Measurements from ENCODE around the gene OLIG2.

OLIG2 gene

DNA sequence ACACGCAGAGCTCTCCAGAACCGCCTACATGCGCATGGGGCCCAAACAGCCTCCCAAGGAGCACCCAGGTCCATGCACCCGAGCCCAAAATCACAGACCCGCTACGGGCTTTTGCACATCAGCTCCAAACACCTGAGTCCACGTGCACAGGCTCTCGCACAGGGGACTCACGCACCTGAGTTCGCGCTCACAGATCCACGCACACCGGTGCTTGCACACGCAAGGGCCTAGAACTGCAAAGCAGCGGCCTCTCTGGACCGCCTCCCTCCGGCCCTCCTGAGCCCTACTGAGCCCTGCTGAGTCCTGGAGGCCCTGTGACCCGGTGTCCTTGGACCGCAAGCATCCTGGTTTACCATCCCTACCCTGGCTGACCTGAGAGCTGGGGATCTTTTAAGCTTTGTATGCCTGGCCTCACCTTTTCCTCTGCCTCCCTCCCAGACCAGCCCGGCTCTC is 8.3 kb downstream of the OLIG2 start:
- TF ChIP-seq, protein P1, sequence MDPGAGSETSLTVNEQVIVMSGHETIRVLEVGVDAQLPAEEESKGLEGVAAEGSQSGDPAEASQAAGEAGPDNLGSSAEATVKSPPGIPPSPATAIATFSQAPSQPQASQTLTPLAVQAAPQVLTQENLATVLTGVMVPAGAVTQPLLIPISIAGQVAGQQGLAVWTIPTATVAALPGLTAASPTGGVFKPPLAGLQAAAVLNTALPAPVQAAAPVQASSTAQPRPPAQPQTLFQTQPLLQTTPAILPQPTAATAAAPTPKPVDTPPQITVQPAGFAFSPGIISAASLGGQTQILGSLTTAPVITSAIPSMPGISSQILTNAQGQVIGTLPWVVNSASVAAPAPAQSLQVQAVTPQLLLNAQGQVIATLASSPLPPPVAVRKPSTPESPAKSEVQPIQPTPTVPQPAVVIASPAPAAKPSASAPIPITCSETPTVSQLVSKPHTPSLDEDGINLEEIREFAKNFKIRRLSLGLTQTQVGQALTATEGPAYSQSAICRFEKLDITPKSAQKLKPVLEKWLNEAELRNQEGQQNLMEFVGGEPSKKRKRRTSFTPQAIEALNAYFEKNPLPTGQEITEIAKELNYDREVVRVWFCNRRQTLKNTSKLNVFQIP (CRISPR knock-in tag; IDR thresholded peaks at IDR 0.05; ENCODE audit: borderline replicate concordance, low read depth), result no peak
- TF ChIP-seq, protein P2, sequence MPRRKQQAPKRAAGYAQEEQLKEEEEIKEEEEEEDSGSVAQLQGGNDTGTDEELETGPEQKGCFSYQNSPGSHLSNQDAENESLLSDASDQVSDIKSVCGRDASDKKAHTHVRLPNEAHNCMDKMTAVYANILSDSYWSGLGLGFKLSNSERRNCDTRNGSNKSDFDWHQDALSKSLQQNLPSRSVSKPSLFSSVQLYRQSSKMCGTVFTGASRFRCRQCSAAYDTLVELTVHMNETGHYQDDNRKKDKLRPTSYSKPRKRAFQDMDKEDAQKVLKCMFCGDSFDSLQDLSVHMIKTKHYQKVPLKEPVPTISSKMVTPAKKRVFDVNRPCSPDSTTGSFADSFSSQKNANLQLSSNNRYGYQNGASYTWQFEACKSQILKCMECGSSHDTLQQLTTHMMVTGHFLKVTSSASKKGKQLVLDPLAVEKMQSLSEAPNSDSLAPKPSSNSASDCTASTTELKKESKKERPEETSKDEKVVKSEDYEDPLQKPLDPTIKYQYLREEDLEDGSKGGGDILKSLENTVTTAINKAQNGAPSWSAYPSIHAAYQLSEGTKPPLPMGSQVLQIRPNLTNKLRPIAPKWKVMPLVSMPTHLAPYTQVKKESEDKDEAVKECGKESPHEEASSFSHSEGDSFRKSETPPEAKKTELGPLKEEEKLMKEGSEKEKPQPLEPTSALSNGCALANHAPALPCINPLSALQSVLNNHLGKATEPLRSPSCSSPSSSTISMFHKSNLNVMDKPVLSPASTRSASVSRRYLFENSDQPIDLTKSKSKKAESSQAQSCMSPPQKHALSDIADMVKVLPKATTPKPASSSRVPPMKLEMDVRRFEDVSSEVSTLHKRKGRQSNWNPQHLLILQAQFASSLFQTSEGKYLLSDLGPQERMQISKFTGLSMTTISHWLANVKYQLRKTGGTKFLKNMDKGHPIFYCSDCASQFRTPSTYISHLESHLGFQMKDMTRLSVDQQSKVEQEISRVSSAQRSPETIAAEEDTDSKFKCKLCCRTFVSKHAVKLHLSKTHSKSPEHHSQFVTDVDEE (CRISPR knock-in tag; IDR thresholded peaks at IDR 0.05), result no peak
- TF ChIP-seq ZNF8 (CRISPR knock-in tag; IDR thresholded peaks at IDR 0.05) (no peak), RARB (CRISPR knock-in tag; IDR thresholded peaks at IDR 0.05) (no peak), ZFP30 (CRISPR knock-in tag; IDR thresholded peaks at IDR 0.05) (no peak), ISL1 (CRISPR knock-in tag; IDR thresholded peaks at IDR 0.05) (no peak), BACH2 (CRISPR knock-in tag; IDR thresholded peaks at IDR 0.05; ENCODE audit: borderline replicate concordance) (no peak), ZNF565 (CRISPR knock-in tag; conservative IDR thresholded peaks at IDR 0.05; ENCODE audit: low read depth) (no peak), TCF4 (CRISPR knock-in tag; IDR thresholded peaks at IDR 0.05; ENCODE audit: borderline replicate concordance) (no peak), GLIS3 (CRISPR knock-in tag; IDR thresholded peaks at IDR 0.05) (no peak), ZFP3 (CRISPR knock-in tag; IDR thresholded peaks at IDR 0.05) (no peak), OSR1 (CRISPR knock-in tag; IDR thresholded peaks at IDR 0.05) (no peak)
- TF ChIP-seq, protein P3, sequence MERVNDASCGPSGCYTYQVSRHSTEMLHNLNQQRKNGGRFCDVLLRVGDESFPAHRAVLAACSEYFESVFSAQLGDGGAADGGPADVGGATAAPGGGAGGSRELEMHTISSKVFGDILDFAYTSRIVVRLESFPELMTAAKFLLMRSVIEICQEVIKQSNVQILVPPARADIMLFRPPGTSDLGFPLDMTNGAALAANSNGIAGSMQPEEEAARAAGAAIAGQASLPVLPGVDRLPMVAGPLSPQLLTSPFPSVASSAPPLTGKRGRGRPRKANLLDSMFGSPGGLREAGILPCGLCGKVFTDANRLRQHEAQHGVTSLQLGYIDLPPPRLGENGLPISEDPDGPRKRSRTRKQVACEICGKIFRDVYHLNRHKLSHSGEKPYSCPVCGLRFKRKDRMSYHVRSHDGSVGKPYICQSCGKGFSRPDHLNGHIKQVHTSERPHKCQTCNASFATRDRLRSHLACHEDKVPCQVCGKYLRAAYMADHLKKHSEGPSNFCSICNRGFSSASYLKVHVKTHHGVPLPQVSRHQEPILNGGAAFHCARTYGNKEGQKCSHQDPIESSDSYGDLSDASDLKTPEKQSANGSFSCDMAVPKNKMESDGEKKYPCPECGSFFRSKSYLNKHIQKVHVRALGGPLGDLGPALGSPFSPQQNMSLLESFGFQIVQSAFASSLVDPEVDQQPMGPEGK (CRISPR knock-in tag; IDR thresholded peaks at IDR 0.05; ENCODE audit: borderline replicate concordance), result no peak
- TF ChIP-seq, protein P4, sequence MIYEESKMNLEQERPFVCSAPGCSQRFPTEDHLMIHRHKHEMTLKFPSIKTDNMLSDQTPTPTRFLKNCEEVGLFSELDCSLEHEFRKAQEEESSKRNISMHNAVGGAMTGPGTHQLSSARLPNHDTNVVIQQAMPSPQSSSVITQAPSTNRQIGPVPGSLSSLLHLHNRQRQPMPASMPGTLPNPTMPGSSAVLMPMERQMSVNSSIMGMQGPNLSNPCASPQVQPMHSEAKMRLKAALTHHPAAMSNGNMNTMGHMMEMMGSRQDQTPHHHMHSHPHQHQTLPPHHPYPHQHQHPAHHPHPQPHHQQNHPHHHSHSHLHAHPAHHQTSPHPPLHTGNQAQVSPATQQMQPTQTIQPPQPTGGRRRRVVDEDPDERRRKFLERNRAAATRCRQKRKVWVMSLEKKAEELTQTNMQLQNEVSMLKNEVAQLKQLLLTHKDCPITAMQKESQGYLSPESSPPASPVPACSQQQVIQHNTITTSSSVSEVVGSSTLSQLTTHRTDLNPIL (CRISPR knock-in tag; IDR thresholded peaks at IDR 0.05; ENCODE audit: low read depth), result no peak
- ATAC-seq, result no peak

DNA sequence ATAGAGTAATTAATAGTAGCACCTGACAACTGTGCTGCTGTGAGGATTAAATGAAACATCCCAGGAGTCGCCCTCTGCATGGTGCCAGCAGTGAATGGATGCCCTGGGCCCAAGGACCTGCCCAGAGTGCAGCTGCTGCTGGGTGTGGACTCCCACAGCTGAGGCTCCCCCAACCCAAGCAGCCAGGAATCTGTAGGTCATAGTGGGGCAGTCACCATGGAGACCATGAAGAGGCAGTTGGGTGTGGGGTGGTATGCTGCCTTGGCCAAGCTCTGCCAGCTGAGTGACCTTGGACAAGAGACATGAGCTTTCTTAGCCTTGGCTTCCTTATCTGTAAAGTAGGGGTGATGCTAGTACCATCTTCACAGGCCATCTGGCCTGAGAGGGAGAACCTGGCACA is 9.4 kb downstream of the OLIG2 start:
- ATAC-seq, result no peak
- TF ChIP-seq ZFP30 (CRISPR knock-in tag; IDR thresholded peaks at IDR 0.05), result no peak
- TF ChIP-seq ZNF8 (CRISPR knock-in tag; IDR thresholded peaks at IDR 0.05), result no peak
- TF ChIP-seq ZNF70 (CRISPR knock-in tag; IDR thresholded peaks at IDR 0.05), result no peak
- TF ChIP-seq, protein P1 (CRISPR knock-in tag; IDR thresholded peaks at IDR 0.05; ENCODE audit: borderline replicate concordance, low read depth), result no peak
- no peak for TF ChIP-seq ARNTL (CRISPR knock-in tag; IDR thresholded peaks at IDR 0.05; ENCODE audit: borderline replicate concordance, low read depth)
- TF ChIP-seq, protein P4 (CRISPR knock-in tag; IDR thresholded peaks at IDR 0.05; ENCODE audit: low read depth), result no peak
- TF ChIP-seq ZNF565 (CRISPR knock-in tag; conservative IDR thresholded peaks at IDR 0.05; ENCODE audit: low read depth), result no peak
- TF ChIP-seq CSDC2 (CRISPR knock-in tag; IDR thresholded peaks at IDR 0.05), result no peak
- TF ChIP-seq TCF4 (CRISPR knock-in tag; IDR thresholded peaks at IDR 0.05; ENCODE audit: borderline replicate concordance), result no peak
- TF ChIP-seq, protein P5, sequence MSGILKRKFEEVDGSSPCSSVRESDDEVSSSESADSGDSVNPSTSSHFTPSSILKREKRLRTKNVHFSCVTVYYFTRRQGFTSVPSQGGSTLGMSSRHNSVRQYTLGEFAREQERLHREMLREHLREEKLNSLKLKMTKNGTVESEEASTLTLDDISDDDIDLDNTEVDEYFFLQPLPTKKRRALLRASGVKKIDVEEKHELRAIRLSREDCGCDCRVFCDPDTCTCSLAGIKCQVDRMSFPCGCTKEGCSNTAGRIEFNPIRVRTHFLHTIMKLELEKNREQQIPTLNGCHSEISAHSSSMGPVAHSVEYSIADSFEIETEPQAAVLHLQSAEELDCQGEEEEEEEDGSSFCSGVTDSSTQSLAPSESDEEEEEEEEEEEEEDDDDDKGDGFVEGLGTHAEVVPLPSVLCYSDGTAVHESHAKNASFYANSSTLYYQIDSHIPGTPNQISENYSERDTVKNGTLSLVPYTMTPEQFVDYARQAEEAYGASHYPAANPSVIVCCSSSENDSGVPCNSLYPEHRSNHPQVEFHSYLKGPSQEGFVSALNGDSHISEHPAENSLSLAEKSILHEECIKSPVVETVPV (CRISPR knock-in tag; IDR thresholded peaks at IDR 0.05), result no peak
- TF ChIP-seq ZFP3 (CRISPR knock-in tag; IDR thresholded peaks at IDR 0.05), result no peak
- TF ChIP-seq SNAI2 (CRISPR knock-in tag; IDR thresholded peaks at IDR 0.05), result no peak
- no peak for TF ChIP-seq ZC3H10 (CRISPR knock-in tag; IDR thresholded peaks at IDR 0.05)
- no peak for TF ChIP-seq TOX (CRISPR knock-in tag; IDR thresholded peaks at IDR 0.05; ENCODE audit: borderline replicate concordance)
